Placental pericyte (primary cell): ENCODE data around the gene ZFP36L2. TPM values are rescaled to one million over a fixed set of nuclear protein-coding genes. Genes with fewer than 3 reads are reported as not detected.

Source experiments
- total RNA-seq: library from RNA; depleted of rRNA; stranded (reverse); fragments of >200 nt; gene quantifications from 2 replicates; pipeline ENCODE4 v1.2.3, GENCODE V29; 2012

Gene ZFP36L2, protein sequence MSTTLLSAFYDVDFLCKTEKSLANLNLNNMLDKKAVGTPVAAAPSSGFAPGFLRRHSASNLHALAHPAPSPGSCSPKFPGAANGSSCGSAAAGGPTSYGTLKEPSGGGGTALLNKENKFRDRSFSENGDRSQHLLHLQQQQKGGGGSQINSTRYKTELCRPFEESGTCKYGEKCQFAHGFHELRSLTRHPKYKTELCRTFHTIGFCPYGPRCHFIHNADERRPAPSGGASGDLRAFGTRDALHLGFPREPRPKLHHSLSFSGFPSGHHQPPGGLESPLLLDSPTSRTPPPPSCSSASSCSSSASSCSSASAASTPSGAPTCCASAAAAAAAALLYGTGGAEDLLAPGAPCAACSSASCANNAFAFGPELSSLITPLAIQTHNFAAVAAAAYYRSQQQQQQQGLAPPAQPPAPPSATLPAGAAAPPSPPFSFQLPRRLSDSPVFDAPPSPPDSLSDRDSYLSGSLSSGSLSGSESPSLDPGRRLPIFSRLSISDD
- 3.9 and 9.3 TPM in 2 replicates for total RNA-seq

DNA sequence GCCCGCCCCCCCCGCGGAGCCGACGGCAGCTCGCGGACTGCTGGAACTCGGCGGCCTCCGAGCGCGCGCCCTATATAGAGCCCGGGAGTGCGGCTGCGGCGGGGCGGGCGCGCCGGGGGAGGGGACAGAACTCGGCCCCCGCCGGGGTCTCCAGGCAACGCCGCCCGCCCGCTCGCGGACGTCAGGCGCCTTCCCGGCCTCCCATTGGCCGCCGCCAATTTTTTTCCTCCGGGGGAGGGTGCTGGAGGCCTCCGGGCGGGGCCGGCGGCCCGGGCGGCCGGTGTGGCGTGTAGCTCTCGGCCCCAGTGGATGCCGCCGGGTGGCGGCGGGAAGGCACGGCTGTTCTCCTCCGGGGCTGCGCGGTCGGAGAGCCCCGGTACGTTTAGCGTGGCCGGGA lies at the start of gene ZFP36L2:
Gene ZFP36L2 (minus strand): TSS at position 49 of the 397 bp plus-strand sequence. CDS start 291 bp downstream, outside the sequence.

